Vagina (tissue), 2 donors: ENCODE results near the gene RXRG.

Source experiments
- POLR2A ChIP-seq, 2 donors: fragments of 450-650 bp; IDR thresholded peaks; one replicate each; pipeline ENCODE4 v1.6.1; 2017; ENCODE audit warnings: antibody characterized with exemption in 2 of 2, mild to moderate bottlenecking in 2 of 2, moderate library complexity in 2 of 2
- POLR2AphosphoS5 ChIP-seq, 2 donors: sonication (generic); formaldehyde crosslinking; IDR thresholded peaks; one replicate each; pipeline ENCODE4 v1.9.0; 2017; ENCODE audit warnings: antibody characterized with exemption in 2 of 2, mild to moderate bottlenecking in 2 of 2, low read depth in 1 of 2; ENCODE audit not compliant: insufficient read depth in 1 of 2
- TF ChIP-seq, protein P1 (sequence below), 3 experiments: fragments of 450-650 bp in 2 of 3; fragments of 200-600 bp in 1 of 3; sonication (generic) in 1 of 3; IDR thresholded peaks; one replicate each; pipeline ENCODE4 v1.5.1; 2017 to 2019; ENCODE audit warnings: antibody characterized with exemption in 3 of 3, mild to moderate bottlenecking in 2 of 3, moderate library complexity in 2 of 3

DNA sequence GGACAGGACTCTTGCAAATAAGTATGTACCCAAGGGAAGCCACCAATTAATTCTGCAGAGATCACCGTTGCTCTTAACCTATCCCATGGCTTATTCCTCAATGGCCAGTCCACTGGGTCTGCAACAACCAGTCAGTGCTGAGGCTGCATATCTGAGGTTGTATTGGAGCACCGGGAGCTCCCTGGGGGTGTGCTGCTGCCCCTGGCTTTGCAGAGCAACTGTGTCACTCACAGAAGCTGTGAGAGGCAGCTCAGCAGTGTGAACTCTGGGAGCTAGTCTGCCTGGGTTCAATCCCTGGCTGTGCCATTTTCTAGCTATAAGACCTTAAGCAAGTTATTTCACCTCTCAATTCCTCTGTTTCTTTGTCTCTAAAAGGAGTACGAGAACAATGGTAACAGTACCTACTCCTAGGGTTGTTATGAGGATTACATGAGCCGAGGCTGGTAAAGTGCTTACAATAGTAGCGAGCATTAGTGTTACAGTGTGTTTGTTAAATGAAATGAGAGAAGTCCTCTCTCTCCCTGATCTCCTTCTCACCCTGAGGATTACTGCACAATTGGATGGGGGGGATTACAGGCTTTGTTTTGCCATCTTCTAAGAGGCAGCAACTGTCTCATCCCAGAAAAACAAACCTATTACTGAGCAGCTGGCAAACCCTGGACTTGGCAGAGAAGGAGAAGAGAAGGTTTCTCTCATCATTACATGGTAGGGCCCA lies 3.6 kb downstream of the RXRG start:
- TF ChIP-seq POLR2AphosphoS5 (IDR thresholded peaks at IDR 0.05; ENCODE audit: insufficient read depth in 1 of 2, low read depth in 1 of 2) (no peak), POLR2A (IDR thresholded peaks at IDR 0.05) (no peak)
- TF ChIP-seq, protein P1, sequence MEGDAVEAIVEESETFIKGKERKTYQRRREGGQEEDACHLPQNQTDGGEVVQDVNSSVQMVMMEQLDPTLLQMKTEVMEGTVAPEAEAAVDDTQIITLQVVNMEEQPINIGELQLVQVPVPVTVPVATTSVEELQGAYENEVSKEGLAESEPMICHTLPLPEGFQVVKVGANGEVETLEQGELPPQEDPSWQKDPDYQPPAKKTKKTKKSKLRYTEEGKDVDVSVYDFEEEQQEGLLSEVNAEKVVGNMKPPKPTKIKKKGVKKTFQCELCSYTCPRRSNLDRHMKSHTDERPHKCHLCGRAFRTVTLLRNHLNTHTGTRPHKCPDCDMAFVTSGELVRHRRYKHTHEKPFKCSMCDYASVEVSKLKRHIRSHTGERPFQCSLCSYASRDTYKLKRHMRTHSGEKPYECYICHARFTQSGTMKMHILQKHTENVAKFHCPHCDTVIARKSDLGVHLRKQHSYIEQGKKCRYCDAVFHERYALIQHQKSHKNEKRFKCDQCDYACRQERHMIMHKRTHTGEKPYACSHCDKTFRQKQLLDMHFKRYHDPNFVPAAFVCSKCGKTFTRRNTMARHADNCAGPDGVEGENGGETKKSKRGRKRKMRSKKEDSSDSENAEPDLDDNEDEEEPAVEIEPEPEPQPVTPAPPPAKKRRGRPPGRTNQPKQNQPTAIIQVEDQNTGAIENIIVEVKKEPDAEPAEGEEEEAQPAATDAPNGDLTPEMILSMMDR (IDR thresholded peaks at IDR 0.05) = no peak
